ENCODE measurements around the gene STEAP2.

DNA sequence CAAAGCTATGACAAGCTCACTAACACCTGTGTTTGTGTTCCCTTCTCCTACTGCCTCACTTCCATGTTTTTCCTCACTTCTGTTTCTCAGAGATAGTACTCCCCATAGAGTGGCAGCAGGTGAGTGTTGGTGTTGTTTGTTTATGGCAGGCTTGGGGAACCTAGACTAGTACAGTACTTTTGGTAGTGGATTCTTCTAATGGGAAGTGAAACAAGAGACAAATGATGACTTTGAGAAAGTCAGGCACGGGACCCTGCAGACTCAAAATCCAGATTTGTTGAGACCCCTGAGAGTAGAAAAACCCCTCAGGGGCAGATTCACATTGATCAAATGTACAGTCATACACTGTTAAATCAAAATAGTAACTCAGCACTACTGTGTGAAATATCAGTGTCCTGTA, 27.0 kb downstream of the STEAP2 start:
- TF ChIP-seq CTCF (IDR thresholded peaks at IDR 0.05; ENCODE audit: low read depth, low read length) (no peak), EZH2phosphoT487 (IDR thresholded peaks at IDR 0.05; ENCODE audit: low read depth) (no peak)

All from OCI-LY3 (cell line).